ENCODE data around the gene NEURL1.

- TF ChIP-seq CTCF (conservative IDR thresholded peaks at IDR 0.05 in 1 of 2, IDR thresholded peaks at IDR 0.05 in 1 of 2; ENCODE audit: extremely low read depth in 1 of 2, insufficient read depth in 1 of 2, low read depth in 1 of 2, low read length in 2 of 2) (no peak), EZH2 (IDR thresholded peaks at IDR 0.05; ENCODE audit: borderline replicate concordance, low read length) (no peak)
These were observed 46.3 kb upstream of the NEURL1 start for GRCh38 chr10:103447187-103447586.
